CD4-positive, alpha-beta T cell treated with Interleukin-17A for 4 hours (primary cell): ENCODE results near the gene SULT1A2.
"Not testable (repeated sequence)": the region's sequence is repeated elsewhere in the genome, so short reads cannot be mapped to it uniquely, and the experiment has no call there.

ENCODE experiments used
- DNase-seq: peaks from one replicate; pipeline ENCODE4 v3.0.0-alpha.2; 2020; ENCODE audit warnings: mixed read lengths

The SULT1A2 gene

GRCh38 chr16:28554634-28555423, 42.0 kb downstream of the SULT1A2 start:
- no peak for DNase-seq

- peak; percentile 95 for DNase-seq
Observed at GRCh38 chr16:28553776-28554633, 42.8 kb downstream of the SULT1A2 start, which contains the start of gene SGF29. Gene SGF29 (plus strand): TSS chr16:28553920. CDS start chr16:28581070, 27,150 bp downstream.

GRCh38 chr16:28549301-28549899, 47.5 kb downstream of the SULT1A2 start:
- DNase-seq, result peak; percentile 39

- DNase-seq, result no peak
Observed at GRCh38 chr16:28548306-28548802, 48.5 kb downstream of the SULT1A2 start.

GRCh38 chr16:28546626-28547025, 50.2 kb downstream of the SULT1A2 start:
- no peak for DNase-seq

GRCh38 chr16:28545964-28546363, 50.9 kb downstream of the SULT1A2 start:
- DNase-seq, result not testable (repeated sequence)

- DNase-seq, result no peak
Observed at GRCh38 chr16:28544998-28545397, 51.9 kb downstream of the SULT1A2 start.

- no peak for DNase-seq
Observed at GRCh38 chr16:28543072-28543471, 53.8 kb downstream of the SULT1A2 start.

GRCh38 chr16:28542646-28543045, 54.2 kb downstream of the SULT1A2 start:
- no peak for DNase-seq
